HEK293T (cell line): ENCODE measurements around the gene LUC7L3.

ENCODE experiments used
- CTCF ChIA-PET: fragments of 350-600 bp; formaldehyde crosslinking; extraction: SDS; loops from one replicate; lab custom pipeline; 2021; ENCODE audit warnings: antibody characterized with exemption, inconsistent platforms; lab: Yijun Ruan, JAX
- POLR2A ChIA-PET: fragments of 350-600 bp; formaldehyde crosslinking; extraction: SDS; loops from one replicate; lab custom pipeline; 2020; ENCODE audit warnings: antibody characterized with exemption, inconsistent platforms; lab: Yijun Ruan, JAX
- DNase-seq: peaks from one replicate; pipeline ENCODE4 v3.0.0; 2012; ENCODE audit warnings: mixed read lengths; ENCODE audit errors: extremely low spot score
- ARNT ChIP-seq: fragments of 450-650 bp; IDR thresholded peaks from 2 replicates; pipeline ENCODE4 v1.6.1; 2017; ENCODE audit warnings: mild to moderate bottlenecking
- BHLHE40 ChIP-seq: fragments of 450-650 bp; IDR thresholded peaks from 2 replicates; pipeline ENCODE4 v1.6.1; 2016; ENCODE audit warnings: mild to moderate bottlenecking, moderate library complexity, borderline replicate concordance
- CTBP1 ChIP-seq: fragments of 450-650 bp; IDR thresholded peaks from 2 replicates; pipeline ENCODE4 v1.6.1; 2016; ENCODE audit warnings: borderline replicate concordance
- ELF4 ChIP-seq: fragments of 450-650 bp; IDR thresholded peaks from 2 replicates; pipeline ENCODE4 v1.6.1; 2017; ENCODE audit warnings: antibody characterized with exemption
- FOXA1 ChIP-seq: fragments of 450-650 bp; IDR thresholded peaks from 2 replicates; pipeline ENCODE4 v1.6.1; 2016; ENCODE audit warnings: mild to moderate bottlenecking
- FOXK2 ChIP-seq: fragments of 450-650 bp; IDR thresholded peaks from 2 replicates; pipeline ENCODE4 v1.6.1; 2016; ENCODE audit warnings: mild to moderate bottlenecking
- FOXM1 ChIP-seq: fragments of 450-650 bp; IDR thresholded peaks from 2 replicates; pipeline ENCODE4 v1.6.1; 2017; ENCODE audit warnings: mild to moderate bottlenecking, borderline replicate concordance
- HDGF ChIP-seq: fragments of 450-650 bp; IDR thresholded peaks from 2 replicates; pipeline ENCODE4 v1.6.1; 2017; ENCODE audit warnings: antibody characterized with exemption, borderline replicate concordance
- L3MBTL2 ChIP-seq: fragments of 450-650 bp; conservative IDR thresholded peaks from 2 replicates; pipeline ENCODE4 v1.6.1; 2016; ENCODE audit warnings: mild to moderate bottlenecking
- LEF1 ChIP-seq: fragments of 450-650 bp; IDR thresholded peaks from 2 replicates; pipeline ENCODE4 v1.6.1; 2017; ENCODE audit warnings: mild to moderate bottlenecking, borderline replicate concordance
- NFRKB ChIP-seq: fragments of 450-650 bp; IDR thresholded peaks from 2 replicates; pipeline ENCODE4 v1.6.1; 2016; ENCODE audit warnings: mild to moderate bottlenecking, moderate library complexity
- PKNOX1 ChIP-seq: fragments of 450-650 bp; IDR thresholded peaks from 2 replicates; pipeline ENCODE4 v1.6.1; 2016
- SP1 ChIP-seq: fragments of 450-650 bp; IDR thresholded peaks from 2 replicates; pipeline ENCODE4 v1.6.1; 2017
- SUZ12 ChIP-seq: fragments of 450-650 bp; IDR thresholded peaks from 2 replicates; pipeline ENCODE4 v1.6.1; 2016; ENCODE audit warnings: mild to moderate bottlenecking
- TARDBP ChIP-seq: fragments of 450-650 bp; IDR thresholded peaks from 2 replicates; pipeline ENCODE4 v1.6.1; 2016
- ZNF384 ChIP-seq: fragments of 450-650 bp; IDR thresholded peaks from 2 replicates; pipeline ENCODE4 v1.6.1; 2016

Gene LUC7L3

GRCh38 chr17:50763716-50764475, 44.5 kb downstream of the LUC7L3 start:
- TF ChIP-seq FOXK2 = no peak
- TF ChIP-seq ZNF384 = no peak
- TF ChIP-seq TARDBP = no peak
- no peak for TF ChIP-seq HDGF
- TF ChIP-seq SUZ12 = no peak
- no peak for TF ChIP-seq SP1
- no peak for TF ChIP-seq L3MBTL2
- POLR2A ChIA-PET = interaction anchor here (0.9 to 1.9 kb wide), 13 partner anchors 8 to 283 kb away, joined by 3 to 9 read pairs (median 4); partner anchors contain the start of genes LUC7L3 and TOB1
- no peak for DNase-seq
- CTCF ChIA-PET = interaction anchor here (0.6 to 5.7 kb wide), 3 partner anchors 19 to 80 kb away, joined by 3 to 34 read pairs (median 4); no protein-coding TSS in a partner anchor

- ChIA-PET POLR2A (interaction anchor here (0.9 to 1.4 kb wide), 2 partner anchors 45 to 102 kb away, joined by 3 read pairs; partner anchors contain the start of genes LUC7L3 and TOB1), CTCF (interaction anchor here (5.7 kb wide), 1 partner anchor 18 kb away, joined by 34 read pairs; no protein-coding TSS in a partner anchor)
- TF ChIP-seq FOXM1 (no peak), ZNF384 (no peak), ARNT (no peak), L3MBTL2 (no peak), HDGF (no peak), PKNOX1 (no peak), BHLHE40 (no peak), NFRKB (no peak), LEF1 (no peak), SP1 (no peak), CTBP1 (no peak), TARDBP (no peak)
- DNase-seq = no peak
These were observed 45.3 kb downstream of the LUC7L3 start for GRCh38 chr17:50764734-50765149.

DNA sequence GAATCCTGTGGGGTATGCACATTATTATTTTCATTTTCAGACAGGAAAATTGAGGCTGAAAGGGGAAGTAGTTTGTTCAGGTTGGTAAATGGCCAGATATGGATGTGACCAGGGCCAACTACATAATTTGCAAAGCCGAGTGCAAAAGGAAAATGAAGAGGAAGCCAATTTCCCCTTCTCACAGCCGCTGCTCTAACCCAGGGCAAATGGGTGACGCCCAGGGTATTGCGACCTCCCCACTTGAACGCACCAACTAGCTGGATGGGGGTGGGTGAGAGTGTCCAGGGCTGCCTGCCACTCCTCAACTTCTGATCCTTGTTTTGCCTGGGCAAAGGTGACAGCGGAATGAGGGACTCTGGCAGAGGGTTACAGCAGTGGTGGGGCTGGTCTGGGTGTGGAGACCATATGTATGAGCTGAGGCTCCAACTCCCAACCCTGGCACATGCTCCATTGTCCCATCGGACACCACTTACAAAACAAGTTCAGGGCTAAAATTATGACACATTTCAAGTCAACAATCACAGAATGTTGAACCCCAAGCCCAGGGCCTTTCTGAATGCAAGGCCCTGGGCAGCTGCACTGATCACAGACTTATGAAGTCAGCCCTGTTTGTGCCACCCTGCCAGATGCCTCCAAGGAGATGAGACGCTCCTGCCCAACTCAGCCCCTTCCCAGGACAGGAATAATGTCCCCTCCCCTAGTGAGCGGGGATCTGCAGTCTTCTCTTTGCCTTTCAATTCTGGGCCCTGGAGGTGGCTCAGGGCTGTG, 46.2 kb downstream of the LUC7L3 start:
- ChIA-PET POLR2A (interaction anchor here (1.4 kb wide), 1 partner anchor 46 kb away, joined by 3 read pairs; the partner anchor contains the start of gene LUC7L3), CTCF (interaction anchor here (5.7 kb wide), 1 partner anchor 17 kb away, joined by 34 read pairs; no protein-coding TSS in a partner anchor)
- no peak for DNase-seq
- TF ChIP-seq CTBP1 (no peak), SP1 (no peak), PKNOX1 (no peak), HDGF (no peak), SUZ12 (no peak), ARNT (no peak), FOXK2 (no peak), TARDBP (no peak), ZNF384 (no peak), ELF4 (no peak), FOXM1 (no peak), LEF1 (no peak), FOXA1 (no peak), L3MBTL2 (no peak)

DNA sequence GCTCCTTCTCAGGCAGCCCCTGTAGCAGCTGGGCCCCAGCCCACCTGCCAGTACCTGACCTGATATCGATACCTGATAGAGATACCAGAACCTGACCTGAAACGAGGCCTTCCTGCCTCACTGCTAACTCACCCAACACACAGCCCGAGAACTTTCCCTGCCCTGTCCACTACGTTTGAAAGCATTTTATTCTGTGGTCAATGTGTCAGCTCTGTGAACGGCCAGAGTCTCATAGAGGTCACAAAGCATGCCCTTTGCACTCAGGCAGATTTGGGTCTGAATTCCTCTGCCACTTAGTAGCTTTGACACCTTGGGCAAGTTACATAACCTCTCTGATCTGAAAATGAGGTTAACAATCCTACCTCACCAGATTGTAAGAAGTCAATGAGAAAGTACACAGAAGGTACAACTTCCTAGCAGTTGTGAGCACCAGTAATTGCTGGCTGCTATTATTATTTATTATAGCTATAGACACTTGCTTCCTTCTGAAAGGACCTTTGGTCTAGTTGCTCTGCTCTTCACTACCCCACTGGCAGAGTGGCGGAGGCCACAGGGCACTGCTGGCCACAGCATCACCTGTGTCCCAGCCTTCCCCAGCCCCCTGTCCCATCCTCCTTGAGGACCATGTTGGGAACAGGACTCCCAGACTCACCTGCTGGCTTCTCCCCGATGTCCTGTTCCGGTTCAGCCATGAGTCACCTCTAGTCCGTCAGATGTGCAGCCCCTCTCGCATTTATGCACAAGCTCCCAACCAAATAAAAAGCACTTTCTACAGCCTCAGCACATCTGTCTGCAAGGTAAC, 47.0 kb downstream of the LUC7L3 start:
- ChIA-PET CTCF (interaction anchor here (5.7 kb wide), 1 partner anchor 17 kb away, joined by 34 read pairs; no protein-coding TSS in a partner anchor), POLR2A (no interaction called here)
- TF ChIP-seq SP1 = no peak
- no peak for TF ChIP-seq FOXA1
- no peak for TF ChIP-seq ZNF384
- TF ChIP-seq CTBP1 = no peak
- no peak for TF ChIP-seq ELF4
- TF ChIP-seq HDGF = no peak
- TF ChIP-seq LEF1 = no peak
- no peak for TF ChIP-seq SUZ12
- TF ChIP-seq L3MBTL2 = no peak
- no peak for TF ChIP-seq BHLHE40
- no peak for TF ChIP-seq TARDBP
- no peak for TF ChIP-seq PKNOX1
- no peak for TF ChIP-seq NFRKB
- no peak for TF ChIP-seq FOXM1
- TF ChIP-seq FOXK2 = no peak
- no peak for TF ChIP-seq ARNT
- no peak for DNase-seq

GRCh38 chr17:50767030-50767429, 47.6 kb downstream of the LUC7L3 start:
- CTCF ChIA-PET = interaction anchor here (5.7 kb wide), 1 partner anchor 16 kb away, joined by 34 read pairs; no protein-coding TSS in a partner anchor
- TF ChIP-seq BHLHE40 (no peak), ARNT (no peak), ELF4 (no peak), SP1 (no peak), LEF1 (no peak), SUZ12 (no peak), CTBP1 (no peak), FOXA1 (no peak), FOXK2 (no peak), L3MBTL2 (no peak), TARDBP (no peak), NFRKB (no peak), ZNF384 (no peak), HDGF (no peak), FOXM1 (no peak), PKNOX1 (no peak)
- POLR2A ChIA-PET = interaction anchor here (1.4 kb wide), 1 partner anchor 48 kb away, joined by 3 read pairs; the partner anchor contains the start of gene LUC7L3
- DNase-seq = no peak
